Liver (tissue), 9 donors: ENCODE results near the gene TMEM233. TPM values are rescaled to one million over a fixed set of nuclear protein-coding genes. Genes with fewer than 3 reads are reported as not detected.
"Not testable (repeated sequence)": the region's sequence is repeated elsewhere in the genome, so short reads cannot be mapped to it uniquely, and the experiment has no call there.

Experiments
- DNase-seq: peaks from one replicate; pipeline ENCODE4 v3.0.0-alpha.2; 2017; ENCODE audit warnings: low spot score
- H3K27ac ChIP-seq, 2 donors: one replicate each; pipeline ENCODE4 v1.7.0; 2013; ENCODE audit warnings: inconsistent platforms in 2 of 2, low read length in 2 of 2, control low read depth in 1 of 2, low read depth in 1 of 2, mild to moderate bottlenecking in 1 of 2
- H3K27me3 ChIP-seq, 4 donors: one replicate each; pipeline versions ENCODE4 v1.6.1 to v1.7.0; 2013; ENCODE audit warnings: low read length in 3 of 4, inconsistent platforms in 1 of 4, mild to moderate bottlenecking in 1 of 4, moderate library complexity in 1 of 4; ENCODE audit not compliant: control insufficient read depth in 4 of 4, insufficient read depth in 4 of 4
- H3K36me3 ChIP-seq, 4 donors: one replicate each; pipeline versions ENCODE4 v1.6.1 to v1.7.0; 2013; ENCODE audit warnings: low read length in 3 of 4, mild to moderate bottlenecking in 3 of 4, low read depth in 1 of 4, moderate library complexity in 1 of 4; ENCODE audit not compliant: control insufficient read depth in 4 of 4, insufficient read depth in 3 of 4
- H3K4me1 ChIP-seq, 4 donors: one replicate each; pipeline versions ENCODE4 v1.6.1 to v1.7.0; 2013; ENCODE audit warnings: low read length in 3 of 4, mild to moderate bottlenecking in 3 of 4, moderate library complexity in 1 of 4; ENCODE audit not compliant: control insufficient read depth in 4 of 4, insufficient read depth in 4 of 4
- H3K4me3 ChIP-seq, 3 donors: one replicate each; pipeline versions ENCODE4 v1.6.1 to v1.7.0; 2013; ENCODE audit warnings: low read length in 3 of 3, control low read depth in 1 of 3, low read depth in 1 of 3, mild to moderate bottlenecking in 1 of 3
- H3K9ac ChIP-seq, 2 donors: one replicate each; pipeline ENCODE4 v1.7.0; 2013; ENCODE audit warnings: low read length in 2 of 2, mild to moderate bottlenecking in 2 of 2, moderate library complexity in 2 of 2, control low read depth in 1 of 2, low read depth in 1 of 2
- H3K9me3 ChIP-seq, 4 donors: one replicate each; pipeline versions ENCODE4 v1.6.1 to v1.7.0; 2013; ENCODE audit warnings: low read length in 3 of 4; ENCODE audit not compliant: control insufficient read depth in 4 of 4
- CTCF ChIP-seq: fragments of 150-350 bp; IDR thresholded peaks from 2 replicates; pipeline ENCODE4 v1.5.1; 2017; ENCODE audit warnings: improper control_type of control experiment, low read depth, low read length; ENCODE audit not compliant: missing input control
- EGR1 ChIP-seq, 2 donors: IDR thresholded peaks; 2 replicates each; pipeline ENCODE4 v1.6.1; 2016 to 2018; ENCODE audit warnings: antibody characterized with exemption in 2 of 2, low read depth in 2 of 2
- FOXA1 ChIP-seq: IDR thresholded peaks from 2 replicates; pipeline ENCODE4 v1.6.1; 2016; ENCODE audit warnings: antibody characterized with exemption
- GABPA ChIP-seq, 2 donors: IDR thresholded peaks in 1 of 2; conservative IDR thresholded peaks in 1 of 2; 2 replicates each; pipeline ENCODE4 v1.6.1; 2016; ENCODE audit warnings: antibody characterized with exemption in 2 of 2, mild to moderate bottlenecking in 1 of 2, moderate library complexity in 1 of 2
- HNF4A ChIP-seq, 2 donors: conservative IDR thresholded peaks; 2 replicates each; pipeline ENCODE4 v1.6.1; 2016; ENCODE audit warnings: antibody characterized with exemption in 2 of 2, mild to moderate bottlenecking in 2 of 2
- HNF4G ChIP-seq: IDR thresholded peaks from 2 replicates; pipeline ENCODE4 v1.6.1; 2016; ENCODE audit warnings: antibody characterized with exemption
- MAX ChIP-seq: IDR thresholded peaks from 2 replicates; pipeline ENCODE4 v1.6.1; 2016; ENCODE audit warnings: antibody characterized with exemption
- NR2F2 ChIP-seq: IDR thresholded peaks from 2 replicates; pipeline ENCODE4 v1.6.1; 2016; ENCODE audit warnings: antibody characterized with exemption
- RAD21 ChIP-seq, 2 donors: IDR thresholded peaks; 2 replicates each; pipeline ENCODE4 v1.6.1; 2016; ENCODE audit warnings: antibody characterized with exemption in 2 of 2, mild to moderate bottlenecking in 2 of 2
- REST ChIP-seq: IDR thresholded peaks from 2 replicates; pipeline ENCODE4 v1.6.1; 2016; ENCODE audit warnings: antibody characterized with exemption, mild to moderate bottlenecking
- TAF1 ChIP-seq: conservative IDR thresholded peaks from 2 replicates; pipeline ENCODE4 v1.6.1; 2016; ENCODE audit warnings: antibody characterized with exemption, mild to moderate bottlenecking
- YY1 ChIP-seq: IDR thresholded peaks from 2 replicates; pipeline ENCODE4 v1.6.1; 2016; ENCODE audit warnings: antibody characterized with exemption, mild to moderate bottlenecking
- ZBTB33 ChIP-seq: IDR thresholded peaks from 2 replicates; pipeline ENCODE4 v1.6.1; 2016; ENCODE audit warnings: antibody characterized with exemption
- WGBS: extraction: QIAGEN DNeasy Blood & Tissue Kit; methylation state at CpG from one replicate; pipeline ENCODE4 v1.1.7; 2013; 5-methylcytosine and 5-hydroxymethylcytosine counted together
- polyA plus RNA-seq, 2 donors: library from polyadenylated mRNA; stranded (reverse) in 1 of 2; unstranded in 1 of 2; fragments of 200-250 nt in 1 of 2; fragments of >200 nt in 1 of 2; fragmentation: Nextera tagmentation in 1 of 2; extraction: Ambion mirVana in 1 of 2; gene quantifications; one replicate each; pipeline versions ENCODE4 v1.2.1 to v1.2.3, GENCODE V29; 2013 to 2015
- total RNA-seq, 2 donors: library from RNA; depleted of rRNA; stranded (reverse); fragments of >200 nt; gene quantifications; one replicate each; pipeline ENCODE4 v1.2.3, GENCODE V29; 2014
- donor health status: healthy.
- donor health status: healthy.
- donor health status: healthy.
- donor health status: healthy.
- donor health status: healthy.

The TMEM233 gene
- total and polyA plus RNA-seq, 4 donors: 0.05 to 0.17 (median 0.09) TPM

- Histone ChIP-seq H3K9me3 (peaks cover 0 to 4% (median 0%) of the 10 kb centered on the region in 4 donors), H3K27me3 (no peaks in the 10 kb centered on the region), H3K4me3 (no peak overlapping the region), H3K27ac (no peak overlapping the region), H3K4me1 (no peaks in the 10 kb centered on the region), H3K36me3 (no peaks in the 10 kb centered on the region), H3K9ac (no peak overlapping the region)
- no peak for TF ChIP-seq YY1
- no peak for TF ChIP-seq HNF4A (conservative IDR thresholded peaks at IDR 0.05)
- TF ChIP-seq FOXA1: no peak
- TF ChIP-seq CTCF: peak; percentile 69
- TF ChIP-seq GABPA (IDR thresholded peaks at IDR 0.05 in 1 of 2, conservative IDR thresholded peaks at IDR 0.05 in 1 of 2): no peak
- no peak for TF ChIP-seq NR2F2
- no peak for TF ChIP-seq EGR1 (IDR thresholded peaks at IDR 0.05; ENCODE audit: low read depth in 2 of 2)
- no peak for TF ChIP-seq MAX
- peak; percentile 80 to 88 for TF ChIP-seq RAD21 (IDR thresholded peaks at IDR 0.05)
- 64% methylated on average over 4 of the region's 4 CpGs for WGBS
- no peak for DNase-seq
Observed at GRCh38 chr12:119649202-119649808, 55.7 kb downstream of the TMEM233 start.

- H3K9me3 ChIP-seq: peaks cover 0 to 4% (median 0%) of the 10 kb centered on the region in 4 donors
- H3K36me3 ChIP-seq: no peaks in the 10 kb centered on the region
- H3K27ac ChIP-seq: no peak overlapping the region
- H3K4me1 ChIP-seq: no peaks in the 10 kb centered on the region
- no peak overlapping the region for H3K4me3 ChIP-seq
- no peaks in the 10 kb centered on the region for H3K27me3 ChIP-seq
- no peak overlapping the region for H3K9ac ChIP-seq
- no peak for TF ChIP-seq ZBTB33
- no peak for TF ChIP-seq EGR1 (IDR thresholded peaks at IDR 0.05; ENCODE audit: low read depth in 2 of 2)
- no peak for TF ChIP-seq MAX
- TF ChIP-seq HNF4G: no peak
- no peak for TF ChIP-seq RAD21 (IDR thresholded peaks at IDR 0.05)
- TF ChIP-seq CTCF: no peak
- TF ChIP-seq GABPA (IDR thresholded peaks at IDR 0.05 in 1 of 2, conservative IDR thresholded peaks at IDR 0.05 in 1 of 2): no peak
- no peak for TF ChIP-seq REST
- TF ChIP-seq TAF1: no peak
- no peak for DNase-seq
- WGBS: 74% methylated on average over 3 of the region's 3 CpGs
Observed at GRCh38 chr12:119652665-119653064, 59.1 kb downstream of the TMEM233 start.

- H3K4me3 ChIP-seq, H3K36me3 ChIP-seq, DNase-seq, H3K27ac ChIP-seq, H3K9me3 ChIP-seq, H3K27me3 ChIP-seq, H3K4me1 ChIP-seq, H3K9ac ChIP-seq: not testable (repeated sequence)
- 90% methylated on average over 2 of the region's 2 CpGs for WGBS
Observed at GRCh38 chr12:119657001-119657400, 63.4 kb downstream of the TMEM233 start.
